GM21786 (cell line): Measurements from ENCODE around the gene GPR108.
"Not testable (repeated sequence)": the region's sequence is repeated elsewhere in the genome, so short reads cannot be mapped to it uniquely, and the experiment has no call there.

Experiments
- ATAC-seq: cut with Tn5 transposase; IDR thresholded peaks from one replicate; pipeline ENCODE4 v1.9.1; 2021; ENCODE audit not compliant: unreplicated experiment

GPR108 gene

GRCh38 chr19:6721138-6721474, 16.3 kb downstream of the GPR108 start:
- ATAC-seq = no peak

- ATAC-seq = no peak
Observed at GRCh38 chr19:6720369-6721137, 16.8 kb downstream of the GPR108 start, which contains the start of gene C3. TSS of gene C3 (minus strand) at chr19:6720650. CDS start at chr19:6720589, 61 bp downstream.

GRCh38 chr19:6719992-6720368, 17.4 kb downstream of the GPR108 start:
- no peak for ATAC-seq

GRCh38 chr19:6719540-6719861, 17.9 kb downstream of the GPR108 start:
- ATAC-seq = no peak

- ATAC-seq = no peak
Observed at GRCh38 chr19:6718741-6719539, 18.4 kb downstream of the GPR108 start.

GRCh38 chr19:6718111-6718740, 19.2 kb downstream of the GPR108 start:
- no peak for ATAC-seq

- no peak for ATAC-seq
Observed at GRCh38 chr19:6717441-6717971, 19.9 kb downstream of the GPR108 start.

GRCh38 chr19:6717036-6717435, 20.3 kb downstream of the GPR108 start:
- no peak for ATAC-seq

GRCh38 chr19:6716610-6716970, 20.8 kb downstream of the GPR108 start:
- no peak for ATAC-seq

- no peak for ATAC-seq
Observed at GRCh38 chr19:6714749-6715555, 22.4 kb downstream of the GPR108 start.

- ATAC-seq = no peak
Observed at GRCh38 chr19:6713773-6714692, 23.3 kb downstream of the GPR108 start.

GRCh38 chr19:6712692-6713670, 24.4 kb downstream of the GPR108 start:
- ATAC-seq = no peak

- no peak for ATAC-seq
Observed at GRCh38 chr19:6712231-6712630, 25.1 kb downstream of the GPR108 start.

- no peak for ATAC-seq
Observed at GRCh38 chr19:6711605-6712004, 25.8 kb downstream of the GPR108 start.

GRCh38 chr19:6711078-6711361, 26.4 kb downstream of the GPR108 start:
- ATAC-seq = no peak

- ATAC-seq = no peak
Observed at GRCh38 chr19:6710273-6711077, 26.9 kb downstream of the GPR108 start.

GRCh38 chr19:6709549-6709948, 27.8 kb downstream of the GPR108 start:
- no peak for ATAC-seq

GRCh38 chr19:6708913-6709312, 28.5 kb downstream of the GPR108 start:
- not testable (repeated sequence) for ATAC-seq
